ENCODE measurements around the gene NTM. TPM values are rescaled to one million over a fixed set of nuclear protein-coding genes. Genes with fewer than 3 reads are reported as not detected.

The NTM gene
- total RNA-seq, 1 experiment from 2014 or later, result 8.6 TPM

- Histone ChIP-seq H3K36me3 (ENCODE audit: insufficient read depth, low read length, poor library complexity, severe bottlenecking) (no peaks in the 10 kb centered on the region), H3K27me3 (replicated peaks; ENCODE audit: insufficient read depth, low read depth, low read length, poor library complexity) (peaks cover 42% of the 10 kb centered on the region), H3K27ac (ENCODE audit: low read depth, low read length, poor library complexity, severe bottlenecking) (no peak overlapping the region), H3K4me1 (ENCODE audit: insufficient read depth, low read length, poor library complexity, severe bottlenecking) (no peaks in the 10 kb centered on the region), H3K4me3 (ENCODE audit: low read depth, low read length, poor library complexity, severe bottlenecking) (no peak overlapping the region), H3K9me3 (ENCODE audit: low read depth, low read length, poor library complexity, severe bottlenecking) (no peaks in the 10 kb centered on the region)
- TF ChIP-seq, protein P1, sequence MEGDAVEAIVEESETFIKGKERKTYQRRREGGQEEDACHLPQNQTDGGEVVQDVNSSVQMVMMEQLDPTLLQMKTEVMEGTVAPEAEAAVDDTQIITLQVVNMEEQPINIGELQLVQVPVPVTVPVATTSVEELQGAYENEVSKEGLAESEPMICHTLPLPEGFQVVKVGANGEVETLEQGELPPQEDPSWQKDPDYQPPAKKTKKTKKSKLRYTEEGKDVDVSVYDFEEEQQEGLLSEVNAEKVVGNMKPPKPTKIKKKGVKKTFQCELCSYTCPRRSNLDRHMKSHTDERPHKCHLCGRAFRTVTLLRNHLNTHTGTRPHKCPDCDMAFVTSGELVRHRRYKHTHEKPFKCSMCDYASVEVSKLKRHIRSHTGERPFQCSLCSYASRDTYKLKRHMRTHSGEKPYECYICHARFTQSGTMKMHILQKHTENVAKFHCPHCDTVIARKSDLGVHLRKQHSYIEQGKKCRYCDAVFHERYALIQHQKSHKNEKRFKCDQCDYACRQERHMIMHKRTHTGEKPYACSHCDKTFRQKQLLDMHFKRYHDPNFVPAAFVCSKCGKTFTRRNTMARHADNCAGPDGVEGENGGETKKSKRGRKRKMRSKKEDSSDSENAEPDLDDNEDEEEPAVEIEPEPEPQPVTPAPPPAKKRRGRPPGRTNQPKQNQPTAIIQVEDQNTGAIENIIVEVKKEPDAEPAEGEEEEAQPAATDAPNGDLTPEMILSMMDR (conservative IDR thresholded peaks at IDR 0.05; ENCODE audit: low read depth, low read length), result no peak
- TF ChIP-seq EZH2 (IDR thresholded peaks at IDR 0.05; ENCODE audit: borderline replicate concordance, low read depth, low read length, poor library complexity, severe bottlenecking), result no peak
- ChIA-PET POLR2A (ENCODE audit: low non-redundant PET) (no interaction called here), CTCF (no interaction called here)
- DNase-seq (ENCODE audit: low spot score), result no peak
- no TSS peak for BruUV-seq (replicated peaks)
- intact Hi-C loops (cut with micrococcal nuclease; ENCODE audit: unreplicated experiment), result no loop called here
Observed at GRCh38 chr11:132263241-132263640, 892.8 kb downstream of the NTM start.

DNA sequence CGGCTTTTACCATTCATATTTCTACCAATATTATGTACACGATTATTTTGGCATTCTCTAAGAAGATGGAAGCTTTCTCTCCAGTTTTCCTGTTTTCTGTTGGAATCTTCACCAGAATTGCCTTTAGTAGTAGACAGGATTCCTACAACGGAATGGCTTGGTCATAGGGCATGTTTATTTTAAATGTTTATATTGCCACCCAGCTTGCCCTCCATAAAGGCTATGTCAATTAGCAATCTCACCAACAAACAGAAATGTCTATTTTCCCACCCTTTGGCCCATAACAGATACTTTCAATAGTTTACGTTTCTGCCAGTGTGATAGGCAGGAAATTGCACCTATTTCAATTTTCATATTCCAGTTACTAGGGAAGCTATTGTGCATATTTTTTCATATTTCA lies 893.5 kb downstream of the NTM start:
- intact Hi-C loops (cut with micrococcal nuclease; ENCODE audit: unreplicated experiment), result no loop called here
- Histone ChIP-seq H3K4me3 (ENCODE audit: low read depth, low read length, poor library complexity, severe bottlenecking) (no peak overlapping the region), H3K36me3 (ENCODE audit: insufficient read depth, low read length, poor library complexity, severe bottlenecking) (no peaks in the 10 kb centered on the region), H3K27ac (ENCODE audit: low read depth, low read length, poor library complexity, severe bottlenecking) (no peak overlapping the region), H3K27me3 (replicated peaks; ENCODE audit: insufficient read depth, low read depth, low read length, poor library complexity) (peaks cover 39% of the 10 kb centered on the region), H3K9me3 (ENCODE audit: low read depth, low read length, poor library complexity, severe bottlenecking) (peaks cover 4% of the 10 kb centered on the region), H3K4me1 (ENCODE audit: insufficient read depth, low read length, poor library complexity, severe bottlenecking) (no peaks in the 10 kb centered on the region)
- BruUV-seq (replicated peaks), result no TSS peak
- ChIA-PET CTCF (no interaction called here), POLR2A (ENCODE audit: low non-redundant PET) (no interaction called here)
- no peak for DNase-seq (ENCODE audit: low spot score)
- TF ChIP-seq, protein P1 (conservative IDR thresholded peaks at IDR 0.05; ENCODE audit: low read depth, low read length), result no peak
- no peak for TF ChIP-seq EZH2 (IDR thresholded peaks at IDR 0.05; ENCODE audit: borderline replicate concordance, low read depth, low read length, poor library complexity, severe bottlenecking)

DNA sequence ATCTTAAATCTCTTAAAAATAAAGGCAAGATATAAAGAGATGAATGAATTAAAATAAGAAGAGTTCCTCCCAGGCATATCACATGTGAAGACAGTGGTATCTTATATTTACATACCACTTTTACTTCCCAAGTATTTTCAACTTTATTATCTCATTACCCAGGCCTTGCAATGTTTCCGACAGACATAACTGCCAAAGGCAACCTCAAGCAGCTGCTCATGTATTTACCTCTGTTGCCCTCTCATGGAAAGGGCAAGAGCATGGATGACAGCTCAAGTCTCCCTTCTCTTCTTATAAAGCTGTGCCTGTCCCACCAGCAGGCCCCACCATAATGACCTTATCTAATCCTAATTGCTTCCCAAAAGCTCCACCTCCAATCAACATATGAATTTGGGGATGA lies 894.2 kb downstream of the NTM start:
- TF ChIP-seq, protein P1 (conservative IDR thresholded peaks at IDR 0.05; ENCODE audit: low read depth, low read length), result no peak
- TF ChIP-seq EZH2 (IDR thresholded peaks at IDR 0.05; ENCODE audit: borderline replicate concordance, low read depth, low read length, poor library complexity, severe bottlenecking), result no peak
- POLR2A ChIA-PET (ENCODE audit: low non-redundant PET), result no interaction called here
- intact Hi-C loops (cut with micrococcal nuclease; ENCODE audit: unreplicated experiment), result no loop called here
- Histone ChIP-seq H3K27me3 (replicated peaks; ENCODE audit: insufficient read depth, low read depth, low read length, poor library complexity) (peaks cover 39% of the 10 kb centered on the region), H3K9me3 (ENCODE audit: low read depth, low read length, poor library complexity, severe bottlenecking) (peaks cover 5% of the 10 kb centered on the region), H3K4me3 (ENCODE audit: low read depth, low read length, poor library complexity, severe bottlenecking) (no peak overlapping the region), H3K27ac (ENCODE audit: low read depth, low read length, poor library complexity, severe bottlenecking) (no peak overlapping the region), H3K4me1 (ENCODE audit: insufficient read depth, low read length, poor library complexity, severe bottlenecking) (no peaks in the 10 kb centered on the region), H3K36me3 (ENCODE audit: insufficient read depth, low read length, poor library complexity, severe bottlenecking) (no peaks in the 10 kb centered on the region)
- DNase-seq (ENCODE audit: low spot score), result no peak
- no TSS peak for BruUV-seq (replicated peaks)
- CTCF ChIA-PET, result interaction anchor here (0.6 kb wide), 1 partner anchor 48 kb away, joined by 3 read pairs; no protein-coding TSS in a partner anchor
